Choroid plexus epithelial cell (primary cell): ENCODE measurements around the gene ACAD8.
"Not testable (repeated sequence)": the region's sequence is repeated elsewhere in the genome, so short reads cannot be mapped to it uniquely, and the experiment has no call there.

Experiments used
- DNase-seq: peaks from one replicate; pipeline ENCODE4 v3.0.0-alpha.2; 2010; ENCODE audit warnings: low read depth
- H3K4me3 ChIP-seq: 2 replicates; pipeline ENCODE4 v1.5.1; 2011; ENCODE audit warnings: low read depth, mild to moderate bottlenecking, control low read depth, low read length, moderate library complexity
- TF ChIP-seq, protein P1 (sequence below): conservative IDR thresholded peaks from 2 replicates; pipeline ENCODE4 v1.5.1; 2011; ENCODE audit warnings: low read depth, mild to moderate bottlenecking, control low read depth, inconsistent platforms, low read length, moderate library complexity

The ACAD8 gene

DNA sequence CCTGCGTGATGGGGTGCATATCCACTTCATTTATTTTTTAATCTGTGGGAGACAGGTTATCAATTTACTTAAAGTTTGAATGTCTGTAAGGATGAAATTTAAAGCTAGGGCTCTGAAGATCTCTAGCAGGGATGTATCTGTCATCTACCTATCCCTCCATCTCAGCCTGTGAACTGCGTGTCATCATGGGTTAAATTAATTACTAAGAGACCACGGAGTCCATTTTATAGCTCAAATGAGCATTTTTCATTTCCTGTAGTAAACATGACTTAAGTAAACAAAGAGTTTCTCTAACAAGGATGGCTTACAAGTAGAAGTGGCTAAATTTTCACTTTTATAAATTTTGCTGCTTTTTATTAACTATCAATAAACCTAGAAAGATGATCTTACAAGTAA, 19.9 kb downstream of the ACAD8 start:
- DNase-seq: no peak
- no peak overlapping the region for H3K4me3 ChIP-seq
- TF ChIP-seq, protein P1, sequence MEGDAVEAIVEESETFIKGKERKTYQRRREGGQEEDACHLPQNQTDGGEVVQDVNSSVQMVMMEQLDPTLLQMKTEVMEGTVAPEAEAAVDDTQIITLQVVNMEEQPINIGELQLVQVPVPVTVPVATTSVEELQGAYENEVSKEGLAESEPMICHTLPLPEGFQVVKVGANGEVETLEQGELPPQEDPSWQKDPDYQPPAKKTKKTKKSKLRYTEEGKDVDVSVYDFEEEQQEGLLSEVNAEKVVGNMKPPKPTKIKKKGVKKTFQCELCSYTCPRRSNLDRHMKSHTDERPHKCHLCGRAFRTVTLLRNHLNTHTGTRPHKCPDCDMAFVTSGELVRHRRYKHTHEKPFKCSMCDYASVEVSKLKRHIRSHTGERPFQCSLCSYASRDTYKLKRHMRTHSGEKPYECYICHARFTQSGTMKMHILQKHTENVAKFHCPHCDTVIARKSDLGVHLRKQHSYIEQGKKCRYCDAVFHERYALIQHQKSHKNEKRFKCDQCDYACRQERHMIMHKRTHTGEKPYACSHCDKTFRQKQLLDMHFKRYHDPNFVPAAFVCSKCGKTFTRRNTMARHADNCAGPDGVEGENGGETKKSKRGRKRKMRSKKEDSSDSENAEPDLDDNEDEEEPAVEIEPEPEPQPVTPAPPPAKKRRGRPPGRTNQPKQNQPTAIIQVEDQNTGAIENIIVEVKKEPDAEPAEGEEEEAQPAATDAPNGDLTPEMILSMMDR: no peak

GRCh38 chr11:134275188-134275533, 21.8 kb downstream of the ACAD8 start:
- TF ChIP-seq, protein P1: no peak
- DNase-seq: no peak
- no peak overlapping the region for H3K4me3 ChIP-seq

DNA sequence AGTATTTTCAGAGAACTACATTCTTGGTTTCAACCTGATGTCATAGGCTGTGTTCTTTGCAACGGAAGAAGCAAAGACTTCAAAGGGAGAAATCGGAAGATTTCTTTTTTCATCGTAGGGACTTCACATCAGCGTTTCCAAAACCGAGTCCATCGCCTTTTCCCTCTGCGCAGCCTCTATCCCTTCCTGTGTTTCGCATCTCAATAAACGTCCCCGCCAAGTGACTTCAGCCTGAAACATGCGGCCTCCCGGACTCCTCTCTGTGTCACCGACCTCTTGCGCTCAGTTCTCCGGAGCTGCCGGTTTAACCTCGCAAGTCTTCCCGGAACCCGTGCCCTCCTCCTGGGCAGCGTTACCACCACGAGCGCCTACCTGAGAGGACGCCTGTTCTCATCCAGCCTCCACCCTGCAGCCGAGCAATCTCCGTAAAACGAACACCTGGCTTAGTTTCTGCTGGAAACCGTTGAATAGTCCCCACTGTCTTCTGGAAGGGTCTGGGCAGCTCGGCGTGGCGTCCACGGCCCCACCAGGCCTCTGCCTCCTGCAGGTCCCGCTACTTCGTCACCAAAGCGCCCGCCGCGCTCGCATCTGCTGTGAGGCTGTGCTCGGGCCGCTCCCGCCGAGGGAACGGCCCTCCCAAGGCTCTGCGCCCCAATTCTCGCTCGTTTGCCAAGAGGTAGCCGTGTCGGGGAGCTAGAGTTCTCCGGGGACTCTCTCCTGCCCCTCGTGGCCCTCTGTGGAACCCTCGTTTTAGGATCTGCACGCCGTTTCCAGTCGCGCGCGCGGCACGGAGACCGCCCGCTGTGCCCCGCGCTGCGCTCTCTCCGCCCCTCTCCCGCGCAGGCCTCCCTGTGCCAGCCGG, 22.4 kb downstream of the ACAD8 start, which contains the start of gene GLB1L3:
GLB1L3 (plus strand) TSS at position 846 of the 862 bp plus-strand sequence. CDS start 362 bp downstream, outside the sequence.
- peak; percentile 29 for DNase-seq
- H3K4me3 ChIP-seq: peak within 1 kb of the TSS; percentile 41
- TF ChIP-seq, protein P1: peak; percentile 52

GRCh38 chr11:134276396-134277182, 23.2 kb downstream of the ACAD8 start:
- H3K4me3 ChIP-seq: peak overlapping the region; percentile 41
- no peak for DNase-seq
- TF ChIP-seq, protein P1: no peak

GRCh38 chr11:134277183-134278001, 24.0 kb downstream of the ACAD8 start:
- no peak for DNase-seq
- TF ChIP-seq, protein P1: no peak
- no peak overlapping the region for H3K4me3 ChIP-seq

- H3K4me3 ChIP-seq: no peak overlapping the region
- TF ChIP-seq, protein P1: no peak
- no peak for DNase-seq
Measured at GRCh38 chr11:134278356-134278755, 25.0 kb downstream of the ACAD8 start.

GRCh38 chr11:134281635-134282034, 28.3 kb downstream of the ACAD8 start:
- not testable (repeated sequence) for H3K4me3 ChIP-seq, DNase-seq
